DND-41 (cell line): ENCODE measurements around the gene NF1.

Experiments used
- EZH2 ChIP-seq: IDR thresholded peaks from 3 replicates; pipeline ENCODE4 v1.6.1; 2012; ENCODE audit warnings: borderline replicate concordance, low read depth, mild to moderate bottlenecking, moderate library complexity, low read length, inconsistent platforms; ENCODE audit not compliant: severe bottlenecking
- TF ChIP-seq, protein P1 (sequence below): IDR thresholded peaks from 2 replicates; pipeline ENCODE4 v1.5.1; 2012; ENCODE audit warnings: borderline replicate concordance, low read length, moderate library complexity, mild to moderate bottlenecking; ENCODE audit not compliant: poor library complexity, severe bottlenecking; ENCODE audit errors: extremely low read depth

DNA sequence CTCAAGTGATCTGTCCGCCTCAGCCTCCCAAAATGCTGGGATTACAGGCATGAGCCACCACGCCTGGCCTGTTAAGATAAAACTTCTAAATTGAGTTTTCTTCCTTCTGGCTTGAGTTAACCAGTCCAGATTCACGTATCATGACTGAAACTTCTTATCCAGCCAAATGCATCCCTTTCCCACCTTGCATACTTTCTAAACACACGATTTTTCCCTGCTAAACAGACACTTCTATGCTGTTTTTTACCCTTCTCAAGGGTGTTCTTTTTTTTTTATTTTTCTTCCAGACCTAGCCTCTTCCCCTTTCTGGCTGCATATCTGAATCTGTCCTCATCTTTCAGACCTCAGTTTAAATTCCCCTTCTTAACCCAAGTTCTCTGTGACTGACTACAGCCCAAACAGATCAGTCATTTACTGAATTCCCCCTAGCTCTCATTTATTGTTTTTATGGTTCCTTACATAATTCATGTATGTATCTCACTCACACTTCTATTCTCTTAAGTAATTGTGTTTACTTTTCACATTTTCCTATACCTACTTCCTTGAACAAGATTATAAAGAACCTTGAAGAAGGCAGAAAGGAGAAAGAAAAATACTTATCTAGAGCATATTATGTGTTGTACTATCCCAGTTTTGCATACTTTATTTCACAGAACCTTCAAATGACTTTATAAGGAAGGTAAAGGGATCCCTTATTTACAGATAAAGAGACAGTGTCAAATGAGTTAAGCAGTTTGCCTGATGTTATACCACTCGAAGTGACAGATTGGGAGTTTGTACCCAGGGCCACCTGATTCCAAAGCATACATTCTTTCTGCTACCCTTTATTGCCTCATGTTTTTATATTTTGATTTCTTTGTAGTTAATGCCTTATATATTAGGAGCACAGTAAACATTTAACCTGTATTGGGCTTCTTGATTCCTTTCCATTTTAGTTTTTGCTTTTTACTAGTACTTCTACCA is 213.9 kb downstream of the NF1 start:
- TF ChIP-seq, protein P1, sequence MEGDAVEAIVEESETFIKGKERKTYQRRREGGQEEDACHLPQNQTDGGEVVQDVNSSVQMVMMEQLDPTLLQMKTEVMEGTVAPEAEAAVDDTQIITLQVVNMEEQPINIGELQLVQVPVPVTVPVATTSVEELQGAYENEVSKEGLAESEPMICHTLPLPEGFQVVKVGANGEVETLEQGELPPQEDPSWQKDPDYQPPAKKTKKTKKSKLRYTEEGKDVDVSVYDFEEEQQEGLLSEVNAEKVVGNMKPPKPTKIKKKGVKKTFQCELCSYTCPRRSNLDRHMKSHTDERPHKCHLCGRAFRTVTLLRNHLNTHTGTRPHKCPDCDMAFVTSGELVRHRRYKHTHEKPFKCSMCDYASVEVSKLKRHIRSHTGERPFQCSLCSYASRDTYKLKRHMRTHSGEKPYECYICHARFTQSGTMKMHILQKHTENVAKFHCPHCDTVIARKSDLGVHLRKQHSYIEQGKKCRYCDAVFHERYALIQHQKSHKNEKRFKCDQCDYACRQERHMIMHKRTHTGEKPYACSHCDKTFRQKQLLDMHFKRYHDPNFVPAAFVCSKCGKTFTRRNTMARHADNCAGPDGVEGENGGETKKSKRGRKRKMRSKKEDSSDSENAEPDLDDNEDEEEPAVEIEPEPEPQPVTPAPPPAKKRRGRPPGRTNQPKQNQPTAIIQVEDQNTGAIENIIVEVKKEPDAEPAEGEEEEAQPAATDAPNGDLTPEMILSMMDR: no peak
- TF ChIP-seq EZH2: no peak
